ENCODE measurements around the gene ALG10B. TPM values are rescaled to one million over a fixed set of nuclear protein-coding genes. Genes with fewer than 3 reads are reported as not detected.

ALG10B gene
- total RNA-seq (ENCODE audit: unreplicated experiment) = 6.3 TPM
- long read RNA-seq = 0 reads

- H3K4me3 Mint-ChIP-seq (ENCODE audit: unreplicated experiment) = peak within 1 kb of the TSS; percentile 88
- H3K27me3 Mint-ChIP-seq (ENCODE audit: unreplicated experiment) = no peaks in the 10 kb centered on the region
Observed at GRCh38 chr12:38316391-38317129, at the start of gene ALG10B. ALG10B (plus strand) TSS chr12:38316774; CDS start chr12:38316894, 120 bp downstream.

DNA sequence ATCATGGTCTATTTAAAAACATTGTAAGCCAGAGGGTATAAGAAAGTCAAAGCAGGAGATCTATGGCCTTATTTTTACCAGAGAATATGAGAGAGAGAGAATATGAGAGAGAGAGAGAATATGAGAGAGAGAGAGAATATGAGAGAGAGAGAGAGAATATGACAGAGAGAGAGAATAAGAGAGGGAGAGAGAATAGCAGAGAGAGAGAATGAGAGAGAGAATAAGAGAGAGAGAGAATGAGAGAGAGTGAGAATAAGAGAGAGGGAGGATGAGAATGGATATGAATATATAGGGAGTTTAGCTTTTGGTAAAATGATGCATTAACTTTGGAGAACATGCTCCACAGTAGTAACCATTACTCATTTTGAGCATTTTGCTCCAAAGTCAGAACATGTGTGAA, 48.0 kb upstream of the ALG10B start:
- Mint-ChIP-seq H3K36me3 (ENCODE audit: unreplicated experiment) (peaks cover 4% of the 10 kb centered on the region), H3K27ac (ENCODE audit: unreplicated experiment) (no peak overlapping the region), H3K27me3 (ENCODE audit: unreplicated experiment) (peaks cover 2% of the 10 kb centered on the region), H3K4me3 (ENCODE audit: unreplicated experiment) (no peak overlapping the region), H3K9me3 (ENCODE audit: unreplicated experiment) (peaks cover 6% of the 10 kb centered on the region), H3K4me1 (ENCODE audit: low read depth, unreplicated experiment) (no peaks in the 10 kb centered on the region)
- TF ChIP-seq, protein P1, sequence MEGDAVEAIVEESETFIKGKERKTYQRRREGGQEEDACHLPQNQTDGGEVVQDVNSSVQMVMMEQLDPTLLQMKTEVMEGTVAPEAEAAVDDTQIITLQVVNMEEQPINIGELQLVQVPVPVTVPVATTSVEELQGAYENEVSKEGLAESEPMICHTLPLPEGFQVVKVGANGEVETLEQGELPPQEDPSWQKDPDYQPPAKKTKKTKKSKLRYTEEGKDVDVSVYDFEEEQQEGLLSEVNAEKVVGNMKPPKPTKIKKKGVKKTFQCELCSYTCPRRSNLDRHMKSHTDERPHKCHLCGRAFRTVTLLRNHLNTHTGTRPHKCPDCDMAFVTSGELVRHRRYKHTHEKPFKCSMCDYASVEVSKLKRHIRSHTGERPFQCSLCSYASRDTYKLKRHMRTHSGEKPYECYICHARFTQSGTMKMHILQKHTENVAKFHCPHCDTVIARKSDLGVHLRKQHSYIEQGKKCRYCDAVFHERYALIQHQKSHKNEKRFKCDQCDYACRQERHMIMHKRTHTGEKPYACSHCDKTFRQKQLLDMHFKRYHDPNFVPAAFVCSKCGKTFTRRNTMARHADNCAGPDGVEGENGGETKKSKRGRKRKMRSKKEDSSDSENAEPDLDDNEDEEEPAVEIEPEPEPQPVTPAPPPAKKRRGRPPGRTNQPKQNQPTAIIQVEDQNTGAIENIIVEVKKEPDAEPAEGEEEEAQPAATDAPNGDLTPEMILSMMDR (IDR thresholded peaks at IDR 0.05; ENCODE audit: partially characterized antibody, unreplicated experiment) = no peak
- DNase-seq = no peak

More at GRCh38 chr12:38316391-38317129, at the start of gene ALG10B:
- H3K9me3 Mint-ChIP-seq (ENCODE audit: unreplicated experiment) = peaks cover 2% of the 10 kb centered on the region
- peak; percentile 86 for DNase-seq
- TF ChIP-seq, protein P1 (IDR thresholded peaks at IDR 0.05; ENCODE audit: partially characterized antibody, unreplicated experiment) = peak; percentile 79
- H3K4me1 Mint-ChIP-seq (ENCODE audit: low read depth, unreplicated experiment) = no peaks in the 10 kb centered on the region
- H3K36me3 Mint-ChIP-seq (ENCODE audit: unreplicated experiment) = no peaks in the 10 kb centered on the region
- H3K27ac Mint-ChIP-seq (ENCODE audit: unreplicated experiment) = peak within 1 kb of the TSS; percentile 67

DNA sequence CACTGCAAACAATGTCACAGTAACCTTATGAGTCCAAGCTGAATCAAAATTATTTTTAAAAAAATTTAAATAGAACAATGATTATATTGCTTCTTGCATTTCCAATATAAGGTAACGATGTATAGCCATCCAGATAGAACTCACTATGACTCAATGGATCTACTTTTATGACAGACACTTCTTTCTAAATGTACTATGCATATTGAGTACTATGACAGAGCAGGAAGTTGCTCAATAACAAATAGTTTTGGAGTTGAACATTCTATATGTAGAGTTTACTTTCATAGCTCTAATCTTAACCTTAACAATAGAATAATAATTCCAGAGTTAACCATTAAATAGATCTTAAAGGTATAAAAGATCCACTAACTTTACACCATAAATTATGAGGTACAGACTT, 46.7 kb upstream of the ALG10B start:
- TF ChIP-seq, protein P1 (IDR thresholded peaks at IDR 0.05; ENCODE audit: partially characterized antibody, unreplicated experiment) = no peak
- Mint-ChIP-seq H3K4me3 (ENCODE audit: unreplicated experiment) (no peak overlapping the region), H3K9me3 (ENCODE audit: unreplicated experiment) (peaks cover 4% of the 10 kb centered on the region), H3K36me3 (ENCODE audit: unreplicated experiment) (peaks cover 4% of the 10 kb centered on the region), H3K27me3 (ENCODE audit: unreplicated experiment) (no peaks in the 10 kb centered on the region), H3K27ac (ENCODE audit: unreplicated experiment) (no peak overlapping the region), H3K4me1 (ENCODE audit: low read depth, unreplicated experiment) (no peaks in the 10 kb centered on the region)
- no peak for DNase-seq

- Mint-ChIP-seq H3K4me1 (ENCODE audit: low read depth, unreplicated experiment) (no peaks in the 10 kb centered on the region), H3K4me3 (ENCODE audit: unreplicated experiment) (no peak overlapping the region), H3K27me3 (ENCODE audit: unreplicated experiment) (peaks cover 4% of the 10 kb centered on the region), H3K9me3 (ENCODE audit: unreplicated experiment) (peaks cover 4% of the 10 kb centered on the region), H3K27ac (ENCODE audit: unreplicated experiment) (no peak overlapping the region), H3K36me3 (ENCODE audit: unreplicated experiment) (peaks cover 7% of the 10 kb centered on the region)
- TF ChIP-seq, protein P1 (IDR thresholded peaks at IDR 0.05; ENCODE audit: partially characterized antibody, unreplicated experiment) = no peak
- DNase-seq = no peak
Observed at GRCh38 chr12:38279756-38280155, 36.8 kb upstream of the ALG10B start.

DNA sequence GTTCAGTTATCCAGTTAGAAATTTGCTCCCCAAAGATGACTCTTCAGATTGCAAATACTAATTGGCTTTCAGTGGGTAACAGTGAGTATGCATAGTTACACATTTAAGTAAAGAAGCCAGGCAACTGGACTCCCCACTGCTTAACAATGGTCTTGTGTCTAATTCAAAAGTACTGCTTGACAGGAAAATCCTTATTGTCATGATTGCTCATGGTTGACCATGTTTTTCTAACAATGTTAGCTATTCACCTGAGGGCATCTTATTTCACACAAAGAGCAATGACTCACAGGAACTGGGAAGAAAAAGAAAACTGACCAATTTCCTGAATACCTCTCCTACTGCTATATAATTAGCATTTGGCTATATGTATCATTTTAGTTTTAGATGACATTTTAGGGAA, 33.7 kb upstream of the ALG10B start:
- H3K27me3 Mint-ChIP-seq (ENCODE audit: unreplicated experiment) = peaks cover 4% of the 10 kb centered on the region
- TF ChIP-seq, protein P1 (IDR thresholded peaks at IDR 0.05; ENCODE audit: partially characterized antibody, unreplicated experiment) = no peak
- H3K36me3 Mint-ChIP-seq (ENCODE audit: unreplicated experiment) = peaks cover 7% of the 10 kb centered on the region
- H3K4me3 Mint-ChIP-seq (ENCODE audit: unreplicated experiment) = no peak overlapping the region
- no peak for DNase-seq
- H3K9me3 Mint-ChIP-seq (ENCODE audit: unreplicated experiment) = peaks cover 4% of the 10 kb centered on the region
- no peak overlapping the region for H3K27ac Mint-ChIP-seq (ENCODE audit: unreplicated experiment)
- no peaks in the 10 kb centered on the region for H3K4me1 Mint-ChIP-seq (ENCODE audit: low read depth, unreplicated experiment)
